ENCODE results near the gene CARHSP1.
"Not testable (repeated sequence)": the region's sequence is repeated elsewhere in the genome, so short reads cannot be mapped to it uniquely, and the experiment has no call there.

CARHSP1 gene

GRCh38 chr16:8868416-8869211, at the start of gene CARHSP1:
TSS of gene CARHSP1 (minus strand) at chr16:8869006. CDS start at chr16:8859328, 9,678 bp downstream.
- peak; percentile 91 for DNase-seq (ENCODE audit: low spot score)

GRCh38 chr16:8917336-8917735, 48.5 kb upstream of the CARHSP1 start:
- DNase-seq (ENCODE audit: low spot score), result not testable (repeated sequence)

- no peak for DNase-seq (ENCODE audit: low spot score)
These were observed 47.9 kb upstream of the CARHSP1 start for GRCh38 chr16:8916541-8917225.

GRCh38 chr16:8915722-8916301, 47.0 kb upstream of the CARHSP1 start:
- no peak for DNase-seq (ENCODE audit: low spot score)

- no peak for DNase-seq (ENCODE audit: low spot score)
These were observed 45.3 kb upstream of the CARHSP1 start for GRCh38 chr16:8914098-8914497.

- no peak for DNase-seq (ENCODE audit: low spot score)
These were observed 44.0 kb upstream of the CARHSP1 start for GRCh38 chr16:8912793-8913192.

GRCh38 chr16:8910811-8911210, 42.0 kb upstream of the CARHSP1 start:
- no peak for DNase-seq (ENCODE audit: low spot score)

GRCh38 chr16:8908810-8909468, 40.1 kb upstream of the CARHSP1 start:
- no peak for DNase-seq (ENCODE audit: low spot score)

- no peak for DNase-seq (ENCODE audit: low spot score)
These were observed 38.3 kb upstream of the CARHSP1 start for GRCh38 chr16:8907096-8907495.

- DNase-seq (ENCODE audit: low spot score), result no peak
These were observed 37.2 kb upstream of the CARHSP1 start for GRCh38 chr16:8905795-8906591.

GRCh38 chr16:8905168-8905762, 36.5 kb upstream of the CARHSP1 start:
- peak; percentile 39 for DNase-seq (ENCODE audit: low spot score)

- no peak for DNase-seq (ENCODE audit: low spot score)
These were observed 35.2 kb upstream of the CARHSP1 start for GRCh38 chr16:8904018-8904430.

GRCh38 chr16:8903004-8903403, 34.2 kb upstream of the CARHSP1 start:
- no peak for DNase-seq (ENCODE audit: low spot score)

GRCh38 chr16:8901320-8901861, 32.6 kb upstream of the CARHSP1 start:
- no peak for DNase-seq (ENCODE audit: low spot score)

- no peak for DNase-seq (ENCODE audit: low spot score)
These were observed 31.5 kb upstream of the CARHSP1 start for GRCh38 chr16:8900343-8900742.

GRCh38 chr16:8899709-8900317, 31.0 kb upstream of the CARHSP1 start:
- DNase-seq (ENCODE audit: low spot score), result no peak

GRCh38 chr16:8898660-8899318, 30.0 kb upstream of the CARHSP1 start:
- no peak for DNase-seq (ENCODE audit: low spot score)

GRCh38 chr16:8894736-8895334, 26.0 kb upstream of the CARHSP1 start:
- DNase-seq (ENCODE audit: low spot score), result no peak

- no peak for DNase-seq (ENCODE audit: low spot score)
These were observed 25.3 kb upstream of the CARHSP1 start for GRCh38 chr16:8893976-8894690.
